Ovary (tissue), 3 donors: ENCODE measurements around the gene KLRB1.

Source experiments
- EP300 ChIP-seq: sonication (generic); formaldehyde crosslinking; IDR thresholded peaks from one replicate; pipeline ENCODE4 v1.6.1; 2017; ENCODE audit warnings: antibody characterized with exemption
- POLR2A ChIP-seq: fragments of 450-650 bp; IDR thresholded peaks from one replicate; pipeline ENCODE4 v1.6.1; 2017; ENCODE audit warnings: antibody characterized with exemption, mild to moderate bottlenecking, moderate library complexity
- TF ChIP-seq, protein P1 (sequence below), 3 donors: fragments of 450-650 bp in 2 of 3; fragments of 200-600 bp in 1 of 3; IDR thresholded peaks; one replicate each; pipeline versions ENCODE4 v1.5.1 to v1.8.0; 2016 to 2022; ENCODE audit warnings: antibody characterized with exemption in 3 of 3, mild to moderate bottlenecking in 1 of 3
- donor health status: DM: no; HTN: no; CAD: no.

DNA sequence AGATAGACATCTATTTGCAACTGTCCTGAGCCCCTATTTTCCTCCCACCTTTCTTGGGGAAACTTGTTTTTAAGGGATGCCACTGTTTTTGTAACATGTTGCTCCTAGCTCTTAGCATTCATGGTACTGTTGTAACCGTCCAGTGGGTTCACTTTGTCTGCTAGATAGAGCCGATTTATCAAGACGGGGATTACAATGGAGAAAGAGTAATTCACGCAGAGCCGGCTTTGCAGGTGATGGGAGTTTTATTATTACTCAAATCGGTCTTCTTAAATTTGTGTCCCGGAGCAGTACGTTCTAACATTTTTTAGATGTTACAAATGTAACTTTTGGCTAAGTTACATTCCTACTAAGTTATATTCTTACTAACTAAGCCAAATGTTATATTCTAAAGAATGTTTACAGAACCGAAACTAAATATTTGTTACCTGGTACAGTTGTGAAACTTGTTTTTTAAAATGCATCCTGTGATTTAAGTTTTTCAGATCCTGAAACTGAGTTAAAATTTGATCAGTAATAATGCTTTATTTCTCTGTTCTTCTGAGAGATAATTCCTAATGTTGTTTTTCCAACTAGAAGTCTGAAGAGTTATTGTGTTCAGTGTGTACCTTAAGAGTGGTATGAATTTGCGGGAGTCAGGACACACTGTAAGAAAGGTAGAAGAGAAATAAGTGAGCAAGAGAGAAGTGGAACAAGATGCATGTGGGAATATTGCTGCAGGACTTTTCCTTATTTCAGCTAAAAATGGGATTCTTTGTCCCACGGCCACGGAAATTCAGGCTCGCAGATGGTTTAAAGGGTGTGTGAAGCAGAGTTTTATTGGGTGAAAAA is 41.2 kb upstream of the KLRB1 start:
- TF ChIP-seq, protein P1, sequence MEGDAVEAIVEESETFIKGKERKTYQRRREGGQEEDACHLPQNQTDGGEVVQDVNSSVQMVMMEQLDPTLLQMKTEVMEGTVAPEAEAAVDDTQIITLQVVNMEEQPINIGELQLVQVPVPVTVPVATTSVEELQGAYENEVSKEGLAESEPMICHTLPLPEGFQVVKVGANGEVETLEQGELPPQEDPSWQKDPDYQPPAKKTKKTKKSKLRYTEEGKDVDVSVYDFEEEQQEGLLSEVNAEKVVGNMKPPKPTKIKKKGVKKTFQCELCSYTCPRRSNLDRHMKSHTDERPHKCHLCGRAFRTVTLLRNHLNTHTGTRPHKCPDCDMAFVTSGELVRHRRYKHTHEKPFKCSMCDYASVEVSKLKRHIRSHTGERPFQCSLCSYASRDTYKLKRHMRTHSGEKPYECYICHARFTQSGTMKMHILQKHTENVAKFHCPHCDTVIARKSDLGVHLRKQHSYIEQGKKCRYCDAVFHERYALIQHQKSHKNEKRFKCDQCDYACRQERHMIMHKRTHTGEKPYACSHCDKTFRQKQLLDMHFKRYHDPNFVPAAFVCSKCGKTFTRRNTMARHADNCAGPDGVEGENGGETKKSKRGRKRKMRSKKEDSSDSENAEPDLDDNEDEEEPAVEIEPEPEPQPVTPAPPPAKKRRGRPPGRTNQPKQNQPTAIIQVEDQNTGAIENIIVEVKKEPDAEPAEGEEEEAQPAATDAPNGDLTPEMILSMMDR (IDR thresholded peaks at IDR 0.05), result no peak
- no peak for TF ChIP-seq POLR2A
- TF ChIP-seq EP300, result no peak
